RWPE2 (cell line): ENCODE results near the gene COPZ1.

Experiments
- ATAC-seq: fragments of 200-7000 bp; cut with Tn5 transposase; 3 replicates; pipeline ENCODE4 v1.9.1; 2021; ENCODE audit warnings: low read depth
- DNase-seq: peaks from one replicate; pipeline ENCODE4 v3.0.0-alpha.2; 2020; ENCODE audit warnings: low spot score
- H3K27ac ChIP-seq: fragments of 450-650 bp; 2 replicates; pipeline ENCODE4 v1.5.1; 2017; ENCODE audit warnings: mild to moderate bottlenecking; ENCODE audit not compliant: poor library complexity, severe bottlenecking
- H3K27me3 ChIP-seq: fragments of 250-450 bp; sonication (Bioruptor Pico); 2 replicates; pipeline ENCODE4 v1.5.1; 2021; ENCODE audit warnings: mild to moderate bottlenecking, moderate library complexity; ENCODE audit not compliant: insufficient read depth, poor library complexity, severe bottlenecking
- H3K36me3 ChIP-seq: fragments of 250-450 bp; sonication (Bioruptor Pico); 2 replicates; pipeline ENCODE4 v1.5.1; 2020; ENCODE audit warnings: low read depth, mild to moderate bottlenecking, moderate library complexity
- H3K4me1 ChIP-seq: fragments of 250-450 bp; sonication (Bioruptor Pico); 2 replicates; pipeline ENCODE4 v1.5.1; 2021; ENCODE audit warnings: mild to moderate bottlenecking, moderate library complexity; ENCODE audit not compliant: insufficient read depth, poor library complexity, severe bottlenecking
- H3K4me3 ChIP-seq: fragments of 250-450 bp; sonication (Bioruptor Pico); 2 replicates; pipeline ENCODE4 v1.5.1; 2021; ENCODE audit warnings: mild to moderate bottlenecking, moderate library complexity; ENCODE audit not compliant: severe bottlenecking
- H3K9me3 ChIP-seq: fragments of 250-450 bp; sonication (Bioruptor Pico); 2 replicates; pipeline ENCODE4 v1.5.1; 2021; ENCODE audit warnings: mild to moderate bottlenecking, moderate library complexity; ENCODE audit not compliant: severe bottlenecking
- TF ChIP-seq, protein P1 (sequence below): fragments of 450-650 bp; IDR thresholded peaks from one replicate; pipeline ENCODE4 v1.5.1; 2017; ENCODE audit warnings: mild to moderate bottlenecking, moderate library complexity; ENCODE audit not compliant: poor library complexity, severe bottlenecking

The COPZ1 gene

DNA sequence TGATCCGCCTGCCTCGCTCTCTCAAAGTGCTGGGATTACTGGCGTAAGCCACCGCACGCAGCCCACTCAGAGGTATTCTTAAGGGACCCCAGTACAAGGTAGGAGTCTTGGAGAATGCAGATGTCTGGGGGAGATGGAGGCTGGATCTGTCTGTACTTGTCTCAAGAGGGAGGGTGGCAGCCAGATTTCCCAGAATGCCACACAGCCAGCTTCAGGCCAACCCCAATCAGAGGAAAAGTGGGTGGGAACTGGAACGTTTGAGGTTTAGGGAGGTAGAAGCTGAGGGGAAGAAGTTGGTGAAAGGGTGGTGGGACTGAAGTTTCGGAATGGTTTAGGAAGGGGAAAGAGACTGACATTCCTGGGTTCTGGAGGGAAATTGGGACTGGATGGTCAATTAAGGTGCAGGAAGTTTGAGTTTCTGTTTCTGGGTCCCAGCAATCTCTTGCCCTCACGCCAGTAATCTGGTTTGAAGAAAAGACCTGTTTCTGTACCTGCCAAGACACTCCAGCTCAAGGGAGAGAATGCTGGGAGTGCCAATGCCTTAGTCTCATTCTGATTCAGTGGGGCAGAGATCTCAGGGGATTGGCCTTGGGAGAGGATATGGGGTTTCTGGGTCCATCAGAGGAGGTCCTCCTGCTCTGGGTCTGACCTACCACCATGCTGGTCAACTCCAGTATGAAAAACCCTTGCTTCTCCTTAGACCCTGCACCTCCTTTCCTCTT, 67.7 kb downstream of the COPZ1 start:
- Histone ChIP-seq H3K36me3 (peaks cover 37% of the 10 kb centered on the region), H3K4me3 (no peak overlapping the region), H3K9me3 (no peaks in the 10 kb centered on the region), H3K27me3 (no peaks in the 10 kb centered on the region), H3K4me1 (peaks cover 27% of the 10 kb centered on the region), H3K27ac (peak overlapping the region; percentile 67)
- ATAC-seq (no peak), DNase-seq (no peak)
- TF ChIP-seq, protein P1, sequence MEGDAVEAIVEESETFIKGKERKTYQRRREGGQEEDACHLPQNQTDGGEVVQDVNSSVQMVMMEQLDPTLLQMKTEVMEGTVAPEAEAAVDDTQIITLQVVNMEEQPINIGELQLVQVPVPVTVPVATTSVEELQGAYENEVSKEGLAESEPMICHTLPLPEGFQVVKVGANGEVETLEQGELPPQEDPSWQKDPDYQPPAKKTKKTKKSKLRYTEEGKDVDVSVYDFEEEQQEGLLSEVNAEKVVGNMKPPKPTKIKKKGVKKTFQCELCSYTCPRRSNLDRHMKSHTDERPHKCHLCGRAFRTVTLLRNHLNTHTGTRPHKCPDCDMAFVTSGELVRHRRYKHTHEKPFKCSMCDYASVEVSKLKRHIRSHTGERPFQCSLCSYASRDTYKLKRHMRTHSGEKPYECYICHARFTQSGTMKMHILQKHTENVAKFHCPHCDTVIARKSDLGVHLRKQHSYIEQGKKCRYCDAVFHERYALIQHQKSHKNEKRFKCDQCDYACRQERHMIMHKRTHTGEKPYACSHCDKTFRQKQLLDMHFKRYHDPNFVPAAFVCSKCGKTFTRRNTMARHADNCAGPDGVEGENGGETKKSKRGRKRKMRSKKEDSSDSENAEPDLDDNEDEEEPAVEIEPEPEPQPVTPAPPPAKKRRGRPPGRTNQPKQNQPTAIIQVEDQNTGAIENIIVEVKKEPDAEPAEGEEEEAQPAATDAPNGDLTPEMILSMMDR = no peak

DNA sequence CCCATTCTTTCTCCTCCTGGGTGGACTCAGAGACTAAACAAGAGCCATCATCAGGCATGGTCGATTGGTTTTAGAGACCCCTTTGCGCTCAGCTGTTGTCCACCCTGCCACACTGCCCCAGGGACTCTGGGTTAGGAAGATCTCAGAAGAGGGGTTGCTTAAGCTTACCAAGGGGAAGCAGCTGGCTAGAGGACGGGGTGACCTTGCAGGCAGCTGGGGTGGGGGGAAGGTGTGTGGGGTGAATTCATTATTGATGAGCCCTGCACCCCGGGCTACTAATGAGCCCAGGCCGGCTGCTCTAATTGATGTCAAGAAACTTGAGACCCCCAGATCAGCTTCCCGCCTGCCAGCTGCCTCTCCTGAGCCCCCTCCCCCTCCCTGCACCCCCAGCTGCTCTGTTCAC, 68.3 kb downstream of the COPZ1 start:
- TF ChIP-seq, protein P1 = no peak
- DNase-seq = no peak
- Histone ChIP-seq H3K27ac (peak overlapping the region; percentile 67), H3K4me1 (peaks cover 21% of the 10 kb centered on the region), H3K36me3 (peaks cover 42% of the 10 kb centered on the region), H3K27me3 (no peaks in the 10 kb centered on the region), H3K9me3 (no peaks in the 10 kb centered on the region), H3K4me3 (no peak overlapping the region)
- ATAC-seq = no peak

DNA sequence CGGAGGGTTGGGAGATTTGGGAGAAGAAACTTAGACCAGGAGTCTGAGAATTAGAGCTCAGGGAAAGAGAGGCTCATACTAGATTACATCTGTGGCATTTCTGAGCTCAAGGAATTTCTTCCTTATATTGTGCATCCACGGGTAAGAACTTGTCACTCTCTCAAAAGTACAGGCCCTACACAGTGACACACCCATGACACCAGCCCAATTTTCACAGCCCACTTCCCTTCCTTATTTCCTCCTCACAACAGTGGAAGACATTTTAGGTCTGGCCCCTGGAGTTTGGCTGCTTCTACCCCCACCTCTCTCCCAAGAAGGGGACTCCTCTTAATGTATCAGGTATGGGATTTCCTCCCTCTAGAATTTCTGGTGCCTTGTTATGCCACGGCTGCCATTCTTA, 68.8 kb downstream of the COPZ1 start:
- no peaks in the 10 kb centered on the region for H3K27me3 ChIP-seq
- peak overlapping the region; percentile 67 for H3K27ac ChIP-seq
- no peaks in the 10 kb centered on the region for H3K9me3 ChIP-seq
- DNase-seq (no peak), ATAC-seq (no peak)
- peaks cover 47% of the 10 kb centered on the region for H3K36me3 ChIP-seq
- H3K4me3 ChIP-seq = no peak overlapping the region
- TF ChIP-seq, protein P1 = no peak
- H3K4me1 ChIP-seq = peaks cover 16% of the 10 kb centered on the region

DNA sequence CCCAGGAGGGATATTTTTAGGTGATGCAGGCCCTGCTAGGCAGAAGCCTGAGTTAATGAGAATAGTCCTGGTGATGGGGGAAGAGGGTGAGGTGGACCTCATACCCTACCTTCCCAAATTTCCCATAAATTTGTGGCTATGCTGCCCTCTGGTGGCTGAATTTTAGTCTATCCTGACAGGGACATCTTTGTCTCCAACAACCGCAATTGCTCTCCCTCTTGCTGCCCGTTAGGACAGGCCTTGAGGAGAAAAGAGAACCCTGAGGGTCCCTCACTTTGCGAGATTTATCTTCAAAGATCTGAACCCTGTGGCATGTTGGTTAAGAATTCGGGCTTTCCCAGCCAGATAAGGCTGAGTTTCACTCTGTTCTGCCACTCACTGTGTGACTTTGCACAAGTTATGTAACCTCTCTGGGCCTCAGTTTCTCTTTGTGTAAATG, 69.4 kb downstream of the COPZ1 start:
- H3K4me1 ChIP-seq = peaks cover 11% of the 10 kb centered on the region
- TF ChIP-seq, protein P1 = peak; percentile 80
- H3K36me3 ChIP-seq = peaks cover 53% of the 10 kb centered on the region
- no peaks in the 10 kb centered on the region for H3K27me3 ChIP-seq
- H3K27ac ChIP-seq = peak overlapping the region; percentile 67
- no peak for DNase-seq
- peak; percentile 16 for ATAC-seq
- no peaks in the 10 kb centered on the region for H3K9me3 ChIP-seq
- no peak overlapping the region for H3K4me3 ChIP-seq

DNA sequence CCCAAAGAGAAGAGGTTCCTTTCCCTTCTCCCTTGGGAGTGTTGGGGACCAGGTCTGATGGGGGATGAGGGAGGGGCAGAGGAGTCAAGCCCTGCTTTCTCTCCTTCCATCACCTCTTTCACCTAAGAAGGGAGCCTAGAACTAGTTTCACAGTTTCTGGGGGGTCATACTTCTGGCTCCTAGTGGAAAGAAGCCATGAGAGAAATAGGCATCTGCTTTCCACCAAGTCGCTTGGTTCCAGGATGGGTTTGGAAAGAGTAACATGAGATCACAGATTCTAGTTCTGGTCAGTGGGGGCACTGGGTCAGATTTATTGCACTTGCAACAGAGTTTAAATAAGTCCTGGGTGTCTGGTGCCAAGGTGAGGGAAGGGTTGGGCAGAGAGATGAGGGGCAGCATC, 70.1 kb downstream of the COPZ1 start:
- TF ChIP-seq, protein P1 = no peak
- H3K4me1 ChIP-seq = peaks cover 5% of the 10 kb centered on the region
- H3K9me3 ChIP-seq = no peaks in the 10 kb centered on the region
- no peak overlapping the region for H3K27ac ChIP-seq
- no peaks in the 10 kb centered on the region for H3K27me3 ChIP-seq
- ATAC-seq (no peak), DNase-seq (no peak)
- no peak overlapping the region for H3K4me3 ChIP-seq
- peaks cover 60% of the 10 kb centered on the region for H3K36me3 ChIP-seq
